NCI-H748 treated with DMSO at 0.1 percent for 48 hours (cell line): ENCODE measurements around the gene FXYD3.

ENCODE experiments used
- DNase-seq: peaks from one replicate; lab custom pipeline; 2025; lab: John Stamatoyannopoulos, UW

Gene FXYD3

GRCh38 chr19:35106291-35106583, 9.4 kb upstream of the FXYD3 start:
- DNase-seq: no peak

DNA sequence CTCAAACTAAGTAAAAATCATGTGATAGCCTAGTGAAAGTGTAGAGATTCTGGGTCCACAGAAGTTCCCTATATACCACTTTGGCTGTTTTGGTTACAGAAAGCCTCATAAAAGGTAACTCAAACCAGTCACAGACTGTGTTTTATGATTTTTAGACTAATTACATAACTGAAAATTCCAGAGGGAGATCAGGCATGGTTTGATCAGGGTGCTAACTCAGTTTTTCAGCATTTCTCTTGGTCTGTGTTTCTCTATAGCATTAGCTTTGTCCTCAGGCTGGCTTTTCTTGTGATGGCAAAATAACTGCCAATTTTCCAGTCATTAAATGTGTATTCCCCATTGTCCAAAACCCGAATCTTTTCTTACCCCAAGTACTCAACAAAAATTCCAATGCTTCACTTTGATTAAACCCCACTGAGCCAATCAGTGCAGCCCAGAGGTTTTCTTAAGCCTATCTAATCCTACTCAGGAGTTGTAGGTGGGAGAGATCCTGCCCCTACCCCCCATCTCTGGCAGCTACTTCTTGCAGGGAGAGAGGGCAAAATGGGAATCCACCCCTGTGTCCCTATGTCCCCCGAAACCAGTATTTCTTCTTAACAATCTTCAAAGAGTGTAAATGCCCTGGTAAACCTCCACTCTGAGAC, 8.6 kb upstream of the FXYD3 start:
- DNase-seq: no peak

GRCh38 chr19:35107545-35107944, 8.1 kb upstream of the FXYD3 start:
- DNase-seq: no peak

- no peak for DNase-seq
Measured at GRCh38 chr19:35108730-35109129, 6.9 kb upstream of the FXYD3 start.

DNA sequence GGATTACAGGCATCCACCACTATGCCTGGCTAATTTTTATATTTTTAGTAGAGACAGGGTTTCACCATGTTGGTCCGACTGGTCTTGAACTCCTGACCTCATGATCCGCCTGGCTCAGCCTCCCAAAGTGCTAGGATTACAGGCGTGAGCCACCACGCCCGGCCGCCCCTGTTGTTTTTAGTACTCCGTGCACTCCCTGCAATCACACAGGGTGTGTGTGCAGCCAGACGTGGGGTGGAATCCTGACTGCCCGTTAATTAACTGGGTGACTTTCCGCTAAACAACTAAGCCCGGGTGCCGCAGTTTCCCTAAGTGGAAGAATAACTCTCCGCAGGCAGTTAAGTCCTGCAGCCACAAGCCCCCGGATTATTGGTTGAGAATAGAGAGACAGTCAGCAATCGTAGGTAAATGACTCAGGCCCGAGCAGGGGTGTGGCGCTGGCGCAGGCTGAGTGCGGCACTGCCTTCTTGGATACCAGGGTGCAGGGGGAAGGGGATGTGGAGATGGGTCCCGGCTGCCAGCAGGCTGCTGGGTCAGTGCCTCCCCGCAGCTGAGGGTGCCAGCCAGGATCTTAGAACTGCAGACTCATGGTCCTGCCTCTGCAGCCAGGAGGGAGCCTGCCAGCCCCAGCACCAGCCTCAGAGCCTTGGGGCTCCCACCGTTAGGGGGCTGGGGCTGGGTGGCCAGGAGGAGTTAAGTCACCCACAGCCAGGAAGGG, 6.1 kb upstream of the FXYD3 start:
- DNase-seq: no peak

GRCh38 chr19:35110974-35111373, 4.6 kb upstream of the FXYD3 start:
- DNase-seq: no peak

DNA sequence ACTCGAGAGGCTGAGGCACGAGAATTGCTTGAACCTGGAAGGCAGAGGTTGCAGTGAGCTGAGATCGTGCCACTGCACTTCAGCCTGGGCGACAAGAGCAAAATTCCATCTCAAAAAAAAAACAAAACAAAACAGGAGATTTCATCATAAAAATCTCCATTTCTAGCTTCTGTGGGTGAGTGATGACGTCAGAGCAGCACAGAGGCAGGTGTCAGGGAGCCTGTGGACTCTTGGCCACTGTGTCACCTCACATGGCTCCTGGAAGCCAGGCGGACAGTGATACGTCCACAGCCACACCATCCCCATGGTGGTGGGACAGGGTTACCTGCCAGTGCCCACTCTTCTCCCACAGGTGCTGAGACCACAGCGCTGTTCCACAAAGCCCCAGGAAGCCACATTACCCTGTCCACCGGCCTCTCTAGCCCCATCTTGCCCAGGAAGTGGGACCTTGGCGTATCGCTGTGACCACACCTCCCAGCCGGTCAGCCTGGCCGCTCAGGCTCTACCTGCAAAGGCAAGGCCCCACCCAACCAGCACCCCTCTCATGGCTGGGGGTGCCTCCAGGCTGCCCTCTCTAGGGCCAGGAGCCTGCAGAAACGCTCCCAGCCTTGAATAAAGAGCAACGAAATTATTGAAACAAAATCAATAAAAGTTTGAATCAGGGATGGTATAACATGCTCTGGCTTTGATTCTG, 2.5 kb upstream of the FXYD3 start:
- no peak for DNase-seq

- DNase-seq: peak; percentile 59
Measured at GRCh38 chr19:35114353-35115176, 1.1 kb upstream of the FXYD3 start.

- DNase-seq: peak; percentile 77
Measured at GRCh38 chr19:35116072-35116801, 614 bp downstream of the FXYD3 start.

GRCh38 chr19:35117116-35117515, 1.5 kb downstream of the FXYD3 start:
- no peak for DNase-seq

GRCh38 chr19:35117799-35118198, 2.2 kb downstream of the FXYD3 start:
- no peak for DNase-seq

DNA sequence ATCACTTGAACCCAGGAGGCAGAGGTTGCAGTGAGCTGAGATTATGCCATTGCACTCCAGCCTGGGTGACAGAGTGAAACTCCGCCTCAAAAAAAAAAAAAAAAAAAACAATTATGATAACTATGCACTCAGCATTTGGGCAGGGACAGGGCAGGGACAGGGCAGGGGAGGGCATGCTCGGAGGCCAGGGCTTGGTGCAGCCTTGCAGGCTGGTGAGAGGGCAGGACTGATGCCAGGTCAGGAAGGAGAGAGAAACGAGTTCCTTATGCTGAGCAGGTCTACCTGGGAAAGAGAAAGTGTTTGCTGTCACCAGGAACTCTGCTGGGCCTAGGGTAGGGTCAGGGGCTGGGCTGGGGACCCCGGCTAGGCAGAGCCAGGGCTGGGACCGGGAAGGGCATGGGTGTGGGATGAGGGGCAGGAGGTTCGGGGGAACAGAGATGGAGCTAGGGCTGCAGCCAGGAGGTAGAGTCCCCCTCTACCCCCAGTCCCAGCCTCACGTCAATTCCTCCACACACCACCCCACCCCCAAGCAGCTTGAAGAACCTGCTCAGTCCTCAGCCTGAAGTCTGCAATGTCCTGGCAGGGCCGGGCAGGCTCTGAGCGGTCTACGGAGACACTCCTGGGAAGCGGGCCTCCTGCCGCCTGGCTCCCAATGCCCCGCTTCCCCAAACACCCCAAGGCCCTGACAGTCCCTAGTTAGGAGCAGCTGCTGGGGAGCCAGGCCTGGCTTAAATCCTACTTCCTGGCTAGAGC, 2.8 kb downstream of the FXYD3 start:
- DNase-seq: no peak

DNA sequence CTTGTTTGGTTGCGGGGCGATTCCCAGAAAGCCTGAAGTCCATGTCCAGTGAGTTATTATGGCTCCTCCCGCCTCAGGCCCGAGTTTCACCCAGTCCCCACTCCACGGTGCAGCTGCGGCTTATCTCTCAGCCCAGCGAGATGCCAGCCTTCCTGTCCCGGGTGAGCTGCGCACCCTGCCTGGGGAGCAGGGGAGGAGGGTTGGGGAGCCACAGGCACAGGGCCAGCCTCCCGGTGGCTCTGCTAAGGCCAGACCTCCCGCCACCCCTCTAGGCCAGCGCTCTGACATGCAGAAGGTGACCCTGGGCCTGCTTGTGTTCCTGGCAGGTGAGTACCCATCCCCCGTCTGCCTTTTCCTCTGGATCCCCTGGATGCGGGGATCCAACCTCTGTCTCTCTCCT, 3.5 kb downstream of the FXYD3 start:
- DNase-seq: no peak

GRCh38 chr19:35119578-35120155, 4.0 kb downstream of the FXYD3 start:
- no peak for DNase-seq

GRCh38 chr19:35120492-35120891, 4.9 kb downstream of the FXYD3 start:
- DNase-seq: peak; percentile 93

DNA sequence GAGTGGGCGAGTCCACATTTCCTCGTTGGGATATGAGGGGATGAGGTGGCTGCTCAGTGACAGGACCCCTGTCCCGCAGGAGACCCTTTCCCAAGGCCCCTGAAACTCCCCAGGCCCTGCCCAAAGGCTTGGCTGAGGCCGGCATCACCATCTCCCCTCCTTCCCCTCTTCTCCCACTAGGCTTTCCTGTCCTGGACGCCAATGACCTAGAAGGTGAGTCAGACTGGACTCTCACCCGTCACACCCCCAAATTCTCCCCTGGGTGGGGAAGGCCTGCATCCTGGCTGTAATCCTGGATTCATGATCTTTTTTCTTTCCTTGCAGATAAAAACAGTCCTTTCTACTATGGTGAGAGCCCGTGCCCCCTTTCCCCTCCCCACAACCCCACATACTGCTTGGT, 5.3 kb downstream of the FXYD3 start:
- no peak for DNase-seq

DNA sequence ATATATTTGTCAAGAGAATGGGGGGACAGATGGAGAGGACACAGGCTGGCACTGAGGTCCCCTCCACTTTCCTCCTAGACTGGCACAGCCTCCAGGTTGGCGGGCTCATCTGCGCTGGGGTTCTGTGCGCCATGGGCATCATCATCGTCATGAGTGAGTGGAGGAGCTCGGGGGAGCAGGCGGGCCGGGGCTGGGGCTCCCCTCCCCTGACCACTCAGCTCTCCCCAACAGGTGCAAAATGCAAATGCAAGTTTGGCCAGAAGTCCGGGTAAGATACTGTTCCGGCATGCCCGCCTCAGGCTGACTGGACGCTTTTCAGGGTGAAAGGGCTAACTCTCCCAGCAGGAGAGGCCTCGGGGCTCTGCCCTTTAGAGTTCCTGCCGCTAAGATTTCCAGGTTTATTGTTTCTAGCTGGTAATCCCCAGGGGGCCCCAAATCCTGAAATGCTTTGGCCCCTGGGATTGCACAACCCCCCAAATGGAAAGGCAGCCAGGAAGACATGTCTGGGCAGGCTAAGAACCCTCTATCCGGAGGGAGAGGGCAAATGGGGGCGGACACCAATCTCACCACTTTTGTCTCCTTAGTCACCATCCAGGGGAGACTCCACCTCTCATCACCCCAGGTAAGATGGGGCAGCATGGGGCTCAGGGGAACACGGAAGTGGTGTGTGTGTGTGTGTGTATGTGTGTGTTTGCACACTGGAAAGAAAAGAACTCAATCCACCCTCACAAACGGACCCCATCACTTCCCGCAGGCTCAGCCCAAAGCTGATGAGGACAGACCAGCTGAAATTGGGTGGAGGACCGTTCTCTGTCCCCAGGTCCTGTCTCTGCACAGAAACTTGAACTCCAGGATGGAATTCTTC, 7.3 kb downstream of the FXYD3 start:
- DNase-seq: no peak

- DNase-seq: no peak
Measured at GRCh38 chr19:35123573-35123972, 8.0 kb downstream of the FXYD3 start.

DNA sequence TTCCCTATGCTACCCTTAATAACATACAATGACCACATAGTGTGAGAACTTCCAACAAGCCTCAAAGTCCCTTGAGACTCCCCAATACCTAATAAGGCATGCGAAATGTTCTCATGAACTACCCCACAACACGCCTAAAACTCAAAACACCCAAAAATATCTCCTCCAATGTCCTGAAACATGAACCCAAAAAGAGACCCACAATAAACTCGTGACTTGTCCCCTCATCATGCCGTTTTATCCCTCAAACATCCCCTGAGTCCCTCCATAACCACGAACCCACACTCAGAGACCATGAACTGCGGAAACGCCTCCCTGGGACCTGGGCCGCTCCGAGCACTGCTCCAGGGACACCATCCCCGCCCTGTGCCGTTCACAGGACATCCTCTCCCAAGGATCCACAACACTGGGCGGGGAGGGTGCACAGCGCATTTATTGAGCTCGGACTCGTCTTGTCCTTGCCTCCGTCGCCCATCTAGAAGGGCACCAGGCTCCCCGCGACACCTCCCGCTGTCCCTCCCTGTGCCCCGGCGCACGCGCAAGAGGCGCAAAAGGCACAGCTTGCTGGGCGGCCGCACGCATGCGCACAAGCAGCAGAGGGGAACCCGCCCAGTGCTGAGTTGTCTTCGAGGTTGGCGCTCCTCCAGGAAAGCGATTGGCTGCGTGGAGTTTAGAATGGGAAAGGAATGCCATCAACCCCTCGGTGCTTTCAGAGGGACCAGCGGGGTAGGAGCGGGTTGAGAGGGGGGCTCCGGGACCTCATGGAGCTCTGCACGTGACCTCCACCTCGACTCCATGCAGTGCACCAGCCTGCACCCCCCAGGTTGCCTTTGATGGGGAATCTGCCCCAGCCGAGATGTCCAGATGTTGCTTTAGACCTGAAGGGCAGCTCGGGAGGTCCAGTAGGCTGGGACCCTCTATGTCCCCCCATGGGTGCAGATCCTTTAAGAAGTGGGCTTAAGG, 8.8 kb downstream of the FXYD3 start:
- peak; percentile 86 for DNase-seq
